RWPE2 (cell line): ENCODE results near the gene GLRB.

ENCODE experiments used
- ATAC-seq: fragments of 200-7000 bp; cut with Tn5 transposase; 3 replicates; pipeline ENCODE4 v1.9.1; 2021; ENCODE audit warnings: low read depth
- DNase-seq: peaks from one replicate; pipeline ENCODE4 v3.0.0-alpha.2; 2020; ENCODE audit warnings: low spot score
- H3K27ac ChIP-seq: fragments of 450-650 bp; 2 replicates; pipeline ENCODE4 v1.5.1; 2017; ENCODE audit warnings: mild to moderate bottlenecking; ENCODE audit not compliant: poor library complexity, severe bottlenecking
- H3K27me3 ChIP-seq: fragments of 250-450 bp; sonication (Bioruptor Pico); 2 replicates; pipeline ENCODE4 v1.5.1; 2021; ENCODE audit warnings: mild to moderate bottlenecking, moderate library complexity; ENCODE audit not compliant: insufficient read depth, poor library complexity, severe bottlenecking
- H3K36me3 ChIP-seq: fragments of 250-450 bp; sonication (Bioruptor Pico); 2 replicates; pipeline ENCODE4 v1.5.1; 2020; ENCODE audit warnings: low read depth, mild to moderate bottlenecking, moderate library complexity
- H3K4me1 ChIP-seq: fragments of 250-450 bp; sonication (Bioruptor Pico); 2 replicates; pipeline ENCODE4 v1.5.1; 2021; ENCODE audit warnings: mild to moderate bottlenecking, moderate library complexity; ENCODE audit not compliant: insufficient read depth, poor library complexity, severe bottlenecking
- H3K4me3 ChIP-seq: fragments of 250-450 bp; sonication (Bioruptor Pico); 2 replicates; pipeline ENCODE4 v1.5.1; 2021; ENCODE audit warnings: mild to moderate bottlenecking, moderate library complexity; ENCODE audit not compliant: severe bottlenecking
- H3K9me3 ChIP-seq: fragments of 250-450 bp; sonication (Bioruptor Pico); 2 replicates; pipeline ENCODE4 v1.5.1; 2021; ENCODE audit warnings: mild to moderate bottlenecking, moderate library complexity; ENCODE audit not compliant: severe bottlenecking
- TF ChIP-seq, protein P1 (sequence below): fragments of 450-650 bp; IDR thresholded peaks from one replicate; pipeline ENCODE4 v1.5.1; 2017; ENCODE audit warnings: mild to moderate bottlenecking, moderate library complexity; ENCODE audit not compliant: poor library complexity, severe bottlenecking

Gene GLRB

DNA sequence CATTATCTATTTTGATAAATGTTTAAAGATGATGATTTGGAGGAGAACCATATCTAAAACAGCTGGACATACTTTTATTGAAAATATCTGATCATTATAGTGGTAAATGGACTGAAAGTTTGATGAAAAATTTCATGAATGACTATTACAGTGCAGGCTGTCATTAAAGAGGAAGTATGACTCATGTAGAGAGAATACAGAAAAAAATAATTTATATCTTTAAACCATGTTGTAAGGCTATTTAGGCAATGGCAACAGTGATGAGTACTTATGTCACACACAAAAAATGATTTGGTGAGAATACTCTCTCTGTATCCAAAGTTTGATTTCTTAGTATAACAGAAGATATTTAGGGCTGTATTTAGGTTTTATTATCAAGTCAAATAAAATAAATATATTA, 3.9 kb upstream of the GLRB start:
- Histone ChIP-seq H3K4me1 (peaks cover 7% of the 10 kb centered on the region), H3K27ac (no peak overlapping the region), H3K27me3 (no peaks in the 10 kb centered on the region), H3K4me3 (no peak overlapping the region), H3K9me3 (no peaks in the 10 kb centered on the region), H3K36me3 (no peaks in the 10 kb centered on the region)
- TF ChIP-seq, protein P1, sequence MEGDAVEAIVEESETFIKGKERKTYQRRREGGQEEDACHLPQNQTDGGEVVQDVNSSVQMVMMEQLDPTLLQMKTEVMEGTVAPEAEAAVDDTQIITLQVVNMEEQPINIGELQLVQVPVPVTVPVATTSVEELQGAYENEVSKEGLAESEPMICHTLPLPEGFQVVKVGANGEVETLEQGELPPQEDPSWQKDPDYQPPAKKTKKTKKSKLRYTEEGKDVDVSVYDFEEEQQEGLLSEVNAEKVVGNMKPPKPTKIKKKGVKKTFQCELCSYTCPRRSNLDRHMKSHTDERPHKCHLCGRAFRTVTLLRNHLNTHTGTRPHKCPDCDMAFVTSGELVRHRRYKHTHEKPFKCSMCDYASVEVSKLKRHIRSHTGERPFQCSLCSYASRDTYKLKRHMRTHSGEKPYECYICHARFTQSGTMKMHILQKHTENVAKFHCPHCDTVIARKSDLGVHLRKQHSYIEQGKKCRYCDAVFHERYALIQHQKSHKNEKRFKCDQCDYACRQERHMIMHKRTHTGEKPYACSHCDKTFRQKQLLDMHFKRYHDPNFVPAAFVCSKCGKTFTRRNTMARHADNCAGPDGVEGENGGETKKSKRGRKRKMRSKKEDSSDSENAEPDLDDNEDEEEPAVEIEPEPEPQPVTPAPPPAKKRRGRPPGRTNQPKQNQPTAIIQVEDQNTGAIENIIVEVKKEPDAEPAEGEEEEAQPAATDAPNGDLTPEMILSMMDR = no peak
- DNase-seq (no peak), ATAC-seq (peak; percentile 77)

DNA sequence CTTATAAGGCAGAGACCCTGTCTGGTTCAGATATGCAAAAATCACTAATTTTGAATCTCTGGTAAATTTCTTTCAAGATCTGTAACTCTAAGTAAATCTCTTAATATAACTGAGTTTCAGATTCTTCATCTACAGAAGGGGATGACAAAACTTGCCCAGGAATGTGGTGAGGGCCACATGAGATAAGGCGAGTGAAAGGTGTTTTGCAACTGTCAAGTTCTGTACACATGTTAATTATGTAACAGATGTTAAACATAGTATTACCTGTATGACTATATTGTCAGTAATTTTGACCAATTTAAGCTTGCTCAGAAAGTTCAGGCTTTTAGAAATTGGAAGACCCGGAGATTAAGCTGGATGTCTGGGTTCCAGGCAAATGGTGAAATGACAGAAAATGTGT, 549 bp upstream of the GLRB start:
- Histone ChIP-seq H3K27me3 (no peaks in the 10 kb centered on the region), H3K27ac (no peak overlapping the region), H3K4me1 (peaks cover 9% of the 10 kb centered on the region), H3K36me3 (no peaks in the 10 kb centered on the region), H3K9me3 (no peaks in the 10 kb centered on the region), H3K4me3 (no peak overlapping the region)
- ATAC-seq = no peak
- DNase-seq = no peak
- TF ChIP-seq, protein P1 = no peak

DNA sequence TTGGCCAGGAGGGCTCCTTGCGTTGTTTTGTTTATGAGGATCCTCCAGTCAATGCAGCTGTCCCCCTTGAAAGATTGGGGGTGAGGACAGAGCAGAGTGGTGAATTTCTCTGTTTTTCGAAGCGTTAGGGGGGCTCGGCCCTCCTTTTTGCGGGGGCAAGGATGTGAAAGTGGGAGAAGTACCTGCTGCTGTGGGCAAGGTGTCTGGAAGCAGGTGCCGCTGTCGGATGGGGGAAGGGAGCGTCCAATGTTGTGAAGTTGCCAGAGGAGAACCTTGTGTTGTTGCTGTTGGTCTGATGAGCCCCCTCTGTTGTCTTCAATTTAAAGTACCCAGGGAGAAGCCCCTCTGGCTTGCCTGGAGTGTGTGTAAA, 613 bp downstream of the GLRB start:
- Histone ChIP-seq H3K36me3 (no peaks in the 10 kb centered on the region), H3K4me1 (peaks cover 9% of the 10 kb centered on the region), H3K9me3 (no peaks in the 10 kb centered on the region), H3K27me3 (no peaks in the 10 kb centered on the region), H3K27ac (no peak overlapping the region), H3K4me3 (peak overlapping the region; percentile 65)
- TF ChIP-seq, protein P1 = no peak
- 0 out of 3 replicates have a peak, but pooled peaks have one; percentile 15 for ATAC-seq
- DNase-seq = no peak

- TF ChIP-seq, protein P1 = no peak
- H3K36me3 ChIP-seq = no peaks in the 10 kb centered on the region
- ATAC-seq (no peak), DNase-seq (no peak)
- H3K9me3 ChIP-seq = no peaks in the 10 kb centered on the region
- no peak overlapping the region for H3K4me3 ChIP-seq
- H3K27me3 ChIP-seq = no peaks in the 10 kb centered on the region
- H3K27ac ChIP-seq = no peak overlapping the region
- H3K4me1 ChIP-seq = peaks cover 2% of the 10 kb centered on the region
Measured at GRCh38 chr4:157079441-157079840, 3.5 kb downstream of the GLRB start.

- no peak for DNase-seq
- TF ChIP-seq, protein P1 = no peak
- Histone ChIP-seq H3K9me3 (no peaks in the 10 kb centered on the region), H3K27me3 (no peaks in the 10 kb centered on the region), H3K27ac (no peak overlapping the region), H3K4me3 (no peak overlapping the region), H3K4me1 (peaks cover 2% of the 10 kb centered on the region), H3K36me3 (no peaks in the 10 kb centered on the region)
- ATAC-seq = no peak
Measured at GRCh38 chr4:157080605-157081004, 4.7 kb downstream of the GLRB start.
